ENCODE data around the gene QTRT2.

The QTRT2 gene

DNA sequence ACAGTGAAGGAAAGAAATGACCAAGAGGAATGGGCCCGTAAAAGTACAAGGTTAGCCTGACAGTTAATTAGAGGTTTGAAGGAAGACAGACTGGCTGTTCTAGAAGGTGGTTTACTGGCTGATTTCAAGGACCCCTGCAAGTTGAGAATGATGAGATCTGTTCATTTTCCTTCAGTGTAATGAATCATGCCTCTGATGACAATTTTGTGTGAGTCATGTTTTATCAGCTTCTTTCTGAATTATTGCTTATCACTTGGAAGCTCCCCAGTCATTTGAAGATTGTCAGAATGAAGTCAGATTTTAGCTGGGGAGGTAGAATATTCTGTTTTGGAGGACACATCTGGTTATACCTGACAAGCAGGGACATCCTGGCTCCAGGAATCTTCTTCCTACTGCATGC lies 71.7 kb downstream of the QTRT2 start:
- no peaks in the 10 kb centered on the region for H3K4me1 ChIP-seq (ENCODE audit: control insufficient read depth in 1 of 2, insufficient read depth in 1 of 2, low read depth in 1 of 2, low read length in 1 of 2)
- no peaks in the 10 kb centered on the region for H3K36me3 ChIP-seq
- H3K4me3 ChIP-seq (ENCODE audit: low read depth in 1 of 2, low read length in 1 of 2), result no peak overlapping the region
- TF ChIP-seq, protein P1, sequence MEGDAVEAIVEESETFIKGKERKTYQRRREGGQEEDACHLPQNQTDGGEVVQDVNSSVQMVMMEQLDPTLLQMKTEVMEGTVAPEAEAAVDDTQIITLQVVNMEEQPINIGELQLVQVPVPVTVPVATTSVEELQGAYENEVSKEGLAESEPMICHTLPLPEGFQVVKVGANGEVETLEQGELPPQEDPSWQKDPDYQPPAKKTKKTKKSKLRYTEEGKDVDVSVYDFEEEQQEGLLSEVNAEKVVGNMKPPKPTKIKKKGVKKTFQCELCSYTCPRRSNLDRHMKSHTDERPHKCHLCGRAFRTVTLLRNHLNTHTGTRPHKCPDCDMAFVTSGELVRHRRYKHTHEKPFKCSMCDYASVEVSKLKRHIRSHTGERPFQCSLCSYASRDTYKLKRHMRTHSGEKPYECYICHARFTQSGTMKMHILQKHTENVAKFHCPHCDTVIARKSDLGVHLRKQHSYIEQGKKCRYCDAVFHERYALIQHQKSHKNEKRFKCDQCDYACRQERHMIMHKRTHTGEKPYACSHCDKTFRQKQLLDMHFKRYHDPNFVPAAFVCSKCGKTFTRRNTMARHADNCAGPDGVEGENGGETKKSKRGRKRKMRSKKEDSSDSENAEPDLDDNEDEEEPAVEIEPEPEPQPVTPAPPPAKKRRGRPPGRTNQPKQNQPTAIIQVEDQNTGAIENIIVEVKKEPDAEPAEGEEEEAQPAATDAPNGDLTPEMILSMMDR (IDR thresholded peaks at IDR 0.05), result no peak
- no peaks in the 10 kb centered on the region for H3K27me3 ChIP-seq
- H3K9me3 ChIP-seq, result no peaks in the 10 kb centered on the region
- H3K27ac ChIP-seq, result no peak overlapping the region

DNA sequence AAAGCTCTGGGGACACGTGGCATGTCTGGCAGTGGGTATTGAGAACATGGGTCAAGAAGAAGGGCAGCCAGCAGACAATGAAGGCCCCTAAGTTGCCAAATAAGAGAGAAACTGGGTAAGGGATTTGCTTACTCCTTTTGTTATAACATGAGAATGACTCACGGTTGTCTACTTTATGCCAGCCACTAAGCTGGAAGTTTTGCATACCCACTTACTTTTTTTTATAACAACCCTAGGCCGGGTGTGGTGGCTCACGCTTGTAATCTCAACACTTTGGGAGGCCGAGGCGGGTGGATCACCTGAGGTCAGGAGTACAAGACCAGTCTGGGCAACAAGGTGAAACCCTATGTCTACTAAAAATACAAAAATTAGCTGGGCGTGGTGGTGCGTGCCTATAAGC lies 72.3 kb downstream of the QTRT2 start:
- H3K36me3 ChIP-seq, result no peaks in the 10 kb centered on the region
- H3K4me1 ChIP-seq (ENCODE audit: control insufficient read depth in 1 of 2, insufficient read depth in 1 of 2, low read depth in 1 of 2, low read length in 1 of 2), result no peaks in the 10 kb centered on the region
- H3K27me3 ChIP-seq, result no peaks in the 10 kb centered on the region
- TF ChIP-seq, protein P1 (IDR thresholded peaks at IDR 0.05), result no peak
- H3K27ac ChIP-seq, result no peak overlapping the region
- H3K9me3 ChIP-seq, result no peaks in the 10 kb centered on the region
- no peak overlapping the region for H3K4me3 ChIP-seq (ENCODE audit: low read depth in 1 of 2, low read length in 1 of 2)

DNA sequence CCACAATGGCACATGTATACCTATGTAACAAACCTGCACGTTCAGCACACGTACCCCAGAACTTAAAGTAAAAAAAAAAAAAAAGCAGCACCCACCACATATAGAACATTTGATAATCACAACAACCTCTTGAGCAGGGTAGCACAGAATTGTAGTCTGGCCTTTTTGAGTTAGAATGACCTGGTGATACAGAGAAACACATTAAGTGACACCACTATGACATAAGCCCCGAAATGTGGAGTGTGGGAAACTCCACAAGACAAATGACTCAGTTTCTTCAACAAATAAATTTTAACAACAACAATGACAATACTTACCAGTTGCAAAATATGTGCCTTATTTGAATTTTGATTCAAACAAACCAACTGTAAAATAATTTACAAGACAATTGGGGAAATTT lies 76.0 kb downstream of the QTRT2 start:
- no peaks in the 10 kb centered on the region for H3K27me3 ChIP-seq
- no peaks in the 10 kb centered on the region for H3K9me3 ChIP-seq
- H3K36me3 ChIP-seq, result no peaks in the 10 kb centered on the region
- no peak overlapping the region for H3K4me3 ChIP-seq (ENCODE audit: low read depth in 1 of 2, low read length in 1 of 2)
- no peak overlapping the region for H3K27ac ChIP-seq
- TF ChIP-seq, protein P1 (IDR thresholded peaks at IDR 0.05), result no peak
- no peaks in the 10 kb centered on the region for H3K4me1 ChIP-seq (ENCODE audit: control insufficient read depth in 1 of 2, insufficient read depth in 1 of 2, low read depth in 1 of 2, low read length in 1 of 2)

DNA sequence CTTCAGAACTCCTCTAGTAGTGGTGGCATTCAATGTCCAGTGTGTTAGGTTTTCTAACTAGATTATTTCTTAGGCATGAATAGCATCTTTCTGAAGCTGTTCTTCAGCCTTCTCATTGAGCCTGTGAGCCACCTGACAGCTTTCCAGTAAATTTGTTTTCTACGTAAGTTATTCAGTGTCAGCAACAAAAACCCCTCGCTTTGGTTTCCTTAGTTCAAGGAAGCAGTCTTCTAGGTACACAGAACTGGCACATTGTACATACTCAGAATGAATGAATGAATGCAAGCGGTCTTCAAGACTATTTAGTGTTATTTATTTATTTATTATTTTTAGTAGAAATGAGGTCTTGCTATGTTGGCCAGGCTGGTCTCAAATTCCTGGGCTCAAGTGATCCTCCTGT lies 77.4 kb downstream of the QTRT2 start:
- TF ChIP-seq, protein P1 (IDR thresholded peaks at IDR 0.05), result no peak
- Histone ChIP-seq H3K27ac (no peak overlapping the region), H3K27me3 (no peaks in the 10 kb centered on the region), H3K4me1 (ENCODE audit: control insufficient read depth in 1 of 2, insufficient read depth in 1 of 2, low read depth in 1 of 2, low read length in 1 of 2) (no peaks in the 10 kb centered on the region), H3K36me3 (no peaks in the 10 kb centered on the region), H3K4me3 (ENCODE audit: low read depth in 1 of 2, low read length in 1 of 2) (no peak overlapping the region), H3K9me3 (no peaks in the 10 kb centered on the region)

All from neutrophil (primary cell).